K562 (cell line): ENCODE measurements around the gene DTL.

ENCODE experiments used
- EZH2 ChIP-seq: IDR thresholded peaks from 2 replicates; pipeline ENCODE4 v1.6.1; 2012; ENCODE audit warnings: low read depth, mild to moderate bottlenecking, inconsistent platforms, low read length, borderline replicate concordance
- FOXK2 ChIP-seq, 2 experiments: fragments of 450-650 bp; IDR thresholded peaks in 1 of 2; conservative IDR thresholded peaks in 1 of 2; 2 replicates each; pipeline ENCODE4 v1.6.1; 2016; ENCODE audit warnings: low read depth in 2 of 2, mild to moderate bottlenecking in 1 of 2
- JUND ChIP-seq, 2 experiments: IDR thresholded peaks; 2 replicates in 1 of 2; 3 replicates in 1 of 2; pipeline ENCODE4 v1.6.1; 2011; ENCODE audit warnings: borderline replicate concordance in 2 of 2, low read depth in 2 of 2, low read length in 2 of 2, improper control_type of control experiment in 1 of 2, missing biosample characterization in 1 of 2, missing genetic modification characterization in 1 of 2, missing genetic modification reagents in 1 of 2
- PRPF4 ChIP-seq: fragments of 200-400 bp; formaldehyde crosslinking; IDR thresholded peaks from one replicate; pipeline ENCODE4 v1.6.1; 2017; ENCODE audit warnings: low read length, low read depth, mild to moderate bottlenecking; ENCODE audit not compliant: insufficient read depth, poor library complexity, severe bottlenecking
- TBL1XR1 ChIP-seq, 2 experiments: IDR thresholded peaks; 2 replicates each; pipeline ENCODE4 v1.6.1; 2012; ENCODE audit warnings: improper control_type of control experiment in 2 of 2, low read length in 2 of 2, mild to moderate bottlenecking in 1 of 2
- TF ChIP-seq, protein P1 (sequence below): sonication (generic); formaldehyde crosslinking; IDR thresholded peaks from 2 replicates; pipeline ENCODE4 v1.8.1; 2023; ENCODE audit warnings: mild to moderate bottlenecking, missing genetic modification reagents

DNA sequence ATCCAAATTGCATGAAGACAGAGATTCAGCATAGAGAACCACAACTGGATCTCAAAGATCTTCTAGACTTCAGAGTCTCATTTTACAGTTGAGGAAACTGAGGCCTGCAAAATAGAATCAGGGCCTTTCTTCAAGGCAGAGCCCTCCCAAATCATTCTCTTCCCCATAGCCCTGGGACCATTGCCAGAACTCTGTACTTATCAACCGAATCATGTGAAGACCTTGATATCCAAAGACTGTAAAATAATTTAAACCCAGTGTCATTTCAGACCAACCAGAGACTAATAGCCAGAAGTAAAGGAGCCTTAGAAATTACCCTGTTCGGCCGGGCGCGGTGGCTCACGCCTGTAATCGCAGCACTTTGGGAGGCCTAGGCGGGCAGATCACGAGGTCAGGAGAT is 90.1 kb downstream of the DTL start:
- TF ChIP-seq PRPF4 (no peak), JUND (IDR thresholded peaks at IDR 0.05; ENCODE audit: borderline replicate concordance, low read depth, low read length) (no peak), JUND (tag; IDR thresholded peaks at IDR 0.05; ENCODE audit: borderline replicate concordance, low read depth, low read length) (no peak), EZH2 (no peak), TBL1XR1 (IDR thresholded peaks at IDR 0.05; ENCODE audit: low read length in 2 of 2) (no peak), FOXK2 (conservative IDR thresholded peaks at IDR 0.05 in 1 of 2, IDR thresholded peaks at IDR 0.05 in 1 of 2; ENCODE audit: low read depth in 2 of 2) (no peak)
- TF ChIP-seq, protein P1, sequence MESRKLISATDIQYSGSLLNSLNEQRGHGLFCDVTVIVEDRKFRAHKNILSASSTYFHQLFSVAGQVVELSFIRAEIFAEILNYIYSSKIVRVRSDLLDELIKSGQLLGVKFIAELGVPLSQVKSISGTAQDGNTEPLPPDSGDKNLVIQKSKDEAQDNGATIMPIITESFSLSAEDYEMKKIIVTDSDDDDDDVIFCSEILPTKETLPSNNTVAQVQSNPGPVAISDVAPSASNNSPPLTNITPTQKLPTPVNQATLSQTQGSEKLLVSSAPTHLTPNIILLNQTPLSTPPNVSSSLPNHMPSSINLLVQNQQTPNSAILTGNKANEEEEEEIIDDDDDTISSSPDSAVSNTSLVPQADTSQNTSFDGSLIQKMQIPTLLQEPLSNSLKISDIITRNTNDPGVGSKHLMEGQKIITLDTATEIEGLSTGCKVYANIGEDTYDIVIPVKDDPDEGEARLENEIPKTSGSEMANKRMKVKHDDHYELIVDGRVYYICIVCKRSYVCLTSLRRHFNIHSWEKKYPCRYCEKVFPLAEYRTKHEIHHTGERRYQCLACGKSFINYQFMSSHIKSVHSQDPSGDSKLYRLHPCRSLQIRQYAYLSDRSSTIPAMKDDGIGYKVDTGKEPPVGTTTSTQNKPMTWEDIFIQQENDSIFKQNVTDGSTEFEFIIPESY (CRISPR knock-in tag) = no peak
